Measurements from ENCODE around the gene ATRNL1.

DNA sequence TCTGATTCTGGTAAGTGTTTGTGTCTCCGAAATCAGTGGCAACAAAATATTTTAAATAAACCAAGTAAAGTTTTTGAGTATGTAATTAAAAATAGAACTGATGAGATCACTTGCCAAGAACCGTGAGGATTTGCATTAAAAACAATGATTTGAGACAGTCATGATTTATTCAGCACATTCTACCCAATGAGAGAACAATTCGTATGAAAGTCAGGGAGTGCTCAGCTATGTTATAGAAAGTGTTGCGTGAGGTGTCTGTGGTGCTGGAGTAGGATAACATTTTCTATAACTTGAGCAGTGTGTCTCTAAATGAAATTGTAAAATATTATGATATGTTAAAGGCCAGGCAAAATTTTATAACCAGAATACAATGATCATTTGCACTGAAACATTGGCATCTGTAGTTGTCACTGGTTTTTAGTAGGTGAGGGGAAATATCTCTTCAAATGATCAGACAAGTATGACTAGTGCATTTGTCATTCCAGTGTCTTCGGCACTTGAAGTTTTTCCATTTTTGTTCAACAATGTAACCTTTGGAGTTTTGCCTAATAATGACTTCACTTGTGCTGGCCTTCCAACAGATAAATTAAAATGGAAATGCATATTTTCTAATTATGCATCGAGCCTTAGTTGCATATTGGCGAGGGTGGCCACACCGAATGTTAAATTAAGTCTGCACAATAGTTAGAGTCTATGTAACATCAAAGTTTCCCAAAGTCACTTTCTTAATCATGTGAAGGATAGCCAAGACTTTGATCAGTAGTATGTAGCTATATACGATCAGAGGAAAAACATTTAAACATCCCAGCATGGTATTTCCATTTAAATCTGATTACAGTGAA is 844.0 kb downstream of the ATRNL1 start:
- no peak for TF ChIP-seq POLR2A (IDR thresholded peaks at IDR 0.05; ENCODE audit: borderline replicate concordance, extremely low read depth, insufficient read depth, insufficient read length)
- TF ChIP-seq, protein P1, sequence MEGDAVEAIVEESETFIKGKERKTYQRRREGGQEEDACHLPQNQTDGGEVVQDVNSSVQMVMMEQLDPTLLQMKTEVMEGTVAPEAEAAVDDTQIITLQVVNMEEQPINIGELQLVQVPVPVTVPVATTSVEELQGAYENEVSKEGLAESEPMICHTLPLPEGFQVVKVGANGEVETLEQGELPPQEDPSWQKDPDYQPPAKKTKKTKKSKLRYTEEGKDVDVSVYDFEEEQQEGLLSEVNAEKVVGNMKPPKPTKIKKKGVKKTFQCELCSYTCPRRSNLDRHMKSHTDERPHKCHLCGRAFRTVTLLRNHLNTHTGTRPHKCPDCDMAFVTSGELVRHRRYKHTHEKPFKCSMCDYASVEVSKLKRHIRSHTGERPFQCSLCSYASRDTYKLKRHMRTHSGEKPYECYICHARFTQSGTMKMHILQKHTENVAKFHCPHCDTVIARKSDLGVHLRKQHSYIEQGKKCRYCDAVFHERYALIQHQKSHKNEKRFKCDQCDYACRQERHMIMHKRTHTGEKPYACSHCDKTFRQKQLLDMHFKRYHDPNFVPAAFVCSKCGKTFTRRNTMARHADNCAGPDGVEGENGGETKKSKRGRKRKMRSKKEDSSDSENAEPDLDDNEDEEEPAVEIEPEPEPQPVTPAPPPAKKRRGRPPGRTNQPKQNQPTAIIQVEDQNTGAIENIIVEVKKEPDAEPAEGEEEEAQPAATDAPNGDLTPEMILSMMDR (IDR thresholded peaks at IDR 0.05 in 2 of 3, conservative IDR thresholded peaks at IDR 0.05 in 1 of 3; ENCODE audit: borderline replicate concordance in 1 of 3, insufficient read depth in 1 of 3, low read depth in 2 of 3, low read length in 2 of 3): no peak
- TF ChIP-seq SP1 (IDR thresholded peaks at IDR 0.05; ENCODE audit: low read depth): no peak
- TF ChIP-seq YY1 (IDR thresholded peaks at IDR 0.05; ENCODE audit: extremely low read depth, insufficient replicate concordance, low read depth, low read length): no peak
